ACHN (cell line): Measurements from ENCODE around the gene PSG1.
"Not testable (repeated sequence)": the region's sequence is repeated elsewhere in the genome, so short reads cannot be mapped to it uniquely, and the experiment has no call there.

Experiments used
- DNase-seq: peaks from one replicate; pipeline ENCODE4 v3.0.0-alpha.2; 2015
- in situ Hi-C: cut with HindIII; loops from 2 replicates; pipeline ENCODE4 v1.10.0; 2017; ENCODE audit warnings: low sequenced_read_pairs, low pct_ligation_motif_present, low pct_unique_long_range_greater_than_20kb

PSG1 gene

DNA sequence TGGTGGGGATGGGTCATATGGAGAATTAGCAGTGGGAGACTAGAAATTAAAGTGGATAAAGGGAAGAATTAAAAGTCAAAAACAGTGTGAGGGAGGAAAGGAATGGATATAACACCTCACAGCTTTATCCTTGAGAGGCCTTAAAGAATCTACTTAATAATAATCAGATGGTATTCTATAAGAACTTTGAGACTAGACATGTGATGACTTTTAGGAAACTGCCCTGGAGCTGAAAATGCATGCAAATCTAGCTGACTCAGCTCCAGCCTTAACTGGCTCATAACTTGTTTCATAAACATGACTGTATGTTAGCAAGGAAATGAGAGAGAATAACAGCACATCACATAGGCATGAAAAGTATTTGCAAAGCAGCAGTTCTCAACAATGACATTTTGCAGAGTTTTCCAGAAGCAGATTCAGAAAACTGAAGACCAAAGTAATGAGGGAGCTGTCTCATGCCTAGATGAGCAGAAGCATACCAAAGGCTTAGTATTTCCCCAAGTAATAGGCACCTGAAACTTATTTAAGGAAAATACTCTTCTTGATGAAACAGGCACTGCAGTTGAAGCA, 8.4 kb upstream of the PSG1 start:
- DNase-seq, in situ Hi-C loops: not testable (repeated sequence)

DNA sequence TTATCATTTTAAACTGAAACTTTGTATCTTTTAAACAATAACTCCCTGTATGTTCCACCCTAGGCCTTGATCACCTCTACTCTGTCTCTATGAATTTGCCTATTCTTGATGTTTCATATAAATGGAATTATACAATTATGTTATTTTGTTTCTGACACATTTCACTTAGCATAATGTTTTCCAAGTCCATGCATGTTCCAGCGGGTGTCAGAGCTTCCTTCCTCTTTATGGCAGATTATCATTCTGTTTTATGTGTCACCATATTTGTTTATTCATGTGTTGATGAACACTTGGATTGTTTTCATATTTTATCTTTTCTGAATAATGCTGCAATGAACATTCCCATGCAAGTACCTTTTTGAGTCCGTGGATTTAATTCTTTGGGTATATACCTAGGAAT, 3.2 kb upstream of the PSG1 start:
- DNase-seq, in situ Hi-C loops: not testable (repeated sequence)

DNA sequence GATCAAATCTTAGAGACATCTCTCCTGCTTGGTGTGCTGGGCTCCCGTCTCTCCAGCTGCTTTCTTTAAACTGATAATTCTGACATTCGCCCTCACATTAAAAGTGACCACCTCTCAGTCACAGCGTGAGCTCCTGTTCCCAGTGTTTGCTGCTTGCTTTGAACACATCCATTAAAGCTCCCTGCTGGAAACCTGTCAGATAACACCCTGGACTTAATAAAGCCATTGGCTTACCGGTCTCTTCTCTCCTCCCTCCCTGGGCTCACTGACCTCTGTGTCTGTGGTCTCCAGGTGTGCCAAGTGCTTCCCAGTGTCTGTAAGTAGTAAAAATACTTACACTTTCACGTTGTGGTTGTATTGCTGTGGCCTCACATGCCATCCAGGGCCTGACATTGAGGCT, 2.5 kb upstream of the PSG1 start:
- DNase-seq, in situ Hi-C loops: not testable (repeated sequence)

DNA sequence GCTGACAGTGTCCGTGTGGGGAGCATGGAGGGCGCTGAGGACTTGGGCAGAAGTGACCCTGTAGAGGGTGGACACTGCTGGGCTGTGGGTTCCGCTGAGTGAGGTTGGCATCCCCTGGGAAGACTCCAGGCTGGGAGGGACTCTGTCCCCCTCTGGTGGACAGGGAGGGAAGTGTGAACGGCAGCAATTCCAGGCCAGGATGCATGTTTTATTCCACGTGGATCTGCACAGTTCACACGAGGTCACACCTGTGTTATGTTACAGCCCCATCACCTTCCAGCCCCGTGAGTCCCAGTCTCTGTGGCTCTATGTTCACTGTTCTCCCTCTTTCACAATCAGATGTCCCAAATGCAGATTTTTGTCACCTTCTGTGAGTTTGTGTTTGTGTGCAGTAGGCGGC, 1.8 kb upstream of the PSG1 start:
- DNase-seq, in situ Hi-C loops: not testable (repeated sequence)

DNA sequence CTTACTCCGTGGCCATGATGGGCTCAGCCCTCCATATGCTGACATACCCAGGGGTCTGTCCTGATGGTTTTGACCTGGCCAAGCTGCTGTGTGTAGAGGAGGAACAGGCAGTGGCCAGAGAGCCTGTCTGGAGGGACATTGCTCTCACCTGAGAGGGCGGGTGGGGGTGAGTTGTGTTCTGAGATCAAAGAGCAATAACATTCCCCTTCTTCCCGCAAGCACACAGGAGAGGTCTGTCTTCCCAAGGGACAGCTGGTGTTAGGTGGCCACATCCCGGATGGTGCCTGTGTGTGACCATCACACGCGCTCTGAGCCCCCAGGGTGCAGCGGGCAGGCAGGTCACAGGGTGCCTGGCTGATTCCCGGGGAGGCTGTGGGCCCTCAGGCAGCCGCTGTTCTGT, 1.1 kb upstream of the PSG1 start:
- in situ Hi-C loops, DNase-seq: not testable (repeated sequence)

DNA sequence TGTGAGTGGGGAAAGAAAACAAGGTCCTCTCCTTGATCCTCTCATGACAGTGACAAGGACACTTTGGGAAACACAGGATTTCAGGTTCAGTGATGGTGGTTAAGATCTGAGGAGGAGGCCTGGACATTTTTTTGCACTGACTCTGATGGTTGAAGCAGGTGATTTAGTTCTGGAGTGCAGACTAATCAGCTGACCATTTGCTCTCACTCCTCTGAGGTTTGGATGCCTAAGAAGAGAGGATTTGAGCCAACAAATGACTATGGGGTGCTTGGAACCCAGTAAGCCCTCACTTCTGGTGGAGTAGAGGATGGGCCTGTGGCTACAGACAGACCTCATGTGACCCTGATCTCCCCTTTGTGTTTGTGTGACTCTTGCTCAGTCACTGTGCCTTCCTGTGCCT, 2.9 kb downstream of the PSG1 start:
- in situ Hi-C loops, result not testable (repeated sequence)
- peak; percentile 81 for DNase-seq

DNA sequence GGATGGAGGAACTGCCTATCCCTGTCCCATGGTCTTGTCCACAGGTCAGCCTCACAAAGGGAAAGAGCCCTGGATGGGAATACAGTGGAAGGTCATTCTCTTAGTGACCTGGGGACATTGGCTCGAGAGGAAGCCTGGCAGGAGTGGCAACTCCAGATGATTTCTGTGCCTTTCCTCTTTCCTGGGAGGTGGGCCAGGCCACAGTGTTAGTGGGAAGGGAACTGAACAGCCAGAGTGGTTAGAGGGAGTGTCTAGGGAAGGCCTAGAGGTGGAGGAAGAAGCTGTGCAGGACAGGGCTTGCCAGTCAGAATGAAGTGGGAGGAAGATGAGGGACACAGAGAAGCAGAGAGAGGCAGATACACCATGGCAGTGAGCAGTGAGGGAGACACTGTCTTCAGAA, 3.6 kb downstream of the PSG1 start:
- in situ Hi-C loops, result not testable (repeated sequence)
- DNase-seq, result peak; percentile 49

DNA sequence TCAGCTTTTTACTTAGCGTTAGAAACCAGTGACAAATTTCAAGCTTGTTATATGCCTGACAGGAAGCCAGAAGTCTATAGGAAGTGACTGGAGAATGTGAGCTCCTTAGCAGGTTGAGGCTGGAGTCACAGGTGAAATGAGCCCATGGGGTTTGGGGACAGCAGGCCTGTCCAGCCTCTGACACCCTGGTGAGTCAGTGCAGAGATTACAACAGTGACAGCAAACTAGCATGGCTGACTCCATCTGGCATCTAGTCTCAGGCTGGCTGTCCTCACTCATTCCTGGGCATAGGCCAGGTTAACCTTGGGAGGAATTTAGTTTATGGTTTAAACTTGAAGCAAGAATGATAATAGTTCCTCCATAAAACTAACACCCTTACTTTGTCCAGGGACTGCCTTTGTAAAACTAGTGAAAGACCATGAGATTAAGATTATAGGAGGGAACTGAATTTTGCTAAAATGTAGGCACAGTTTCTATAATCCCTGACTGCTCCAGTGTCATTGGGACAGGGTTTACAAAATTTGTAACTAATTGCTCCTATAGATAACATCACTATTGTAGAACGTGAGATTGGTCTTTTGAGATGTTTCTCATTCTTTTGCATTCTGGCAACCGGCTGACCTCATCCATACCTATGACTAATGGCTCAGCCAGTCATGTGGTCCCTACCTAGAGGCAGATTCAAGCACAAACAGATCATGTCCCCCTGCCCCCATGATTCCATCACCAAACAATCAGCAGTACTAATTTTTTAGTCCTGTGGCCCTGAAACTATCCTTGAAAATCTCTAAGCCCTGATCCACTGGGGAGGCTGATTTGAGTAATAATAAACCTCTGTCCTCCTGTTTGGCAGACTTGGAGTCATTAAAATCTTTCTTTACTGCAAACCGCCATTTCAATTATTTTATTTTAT, 4.4 kb downstream of the PSG1 start:
- peak; percentile 64 for DNase-seq
- in situ Hi-C loops, result not testable (repeated sequence)

DNA sequence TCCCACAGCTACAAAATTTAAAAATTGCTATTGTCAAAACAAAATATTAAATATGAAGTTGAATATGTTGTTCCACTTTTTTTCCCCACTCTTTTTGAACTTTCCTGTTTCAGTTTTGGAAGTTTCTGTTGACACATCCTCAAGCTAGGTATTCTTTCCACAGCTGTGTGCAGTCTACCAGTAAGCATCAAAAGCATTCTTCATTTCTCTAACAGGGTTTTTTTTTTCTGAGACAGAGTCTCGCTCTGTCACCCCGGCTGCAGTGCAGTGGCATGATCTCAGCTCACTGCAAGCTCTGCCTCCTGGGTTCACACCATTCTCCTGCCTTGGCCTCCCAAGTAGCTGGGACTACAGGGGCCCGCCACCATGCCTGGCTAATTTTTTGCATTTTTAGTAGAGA, 5.4 kb downstream of the PSG1 start:
- in situ Hi-C loops, DNase-seq: not testable (repeated sequence)

DNA sequence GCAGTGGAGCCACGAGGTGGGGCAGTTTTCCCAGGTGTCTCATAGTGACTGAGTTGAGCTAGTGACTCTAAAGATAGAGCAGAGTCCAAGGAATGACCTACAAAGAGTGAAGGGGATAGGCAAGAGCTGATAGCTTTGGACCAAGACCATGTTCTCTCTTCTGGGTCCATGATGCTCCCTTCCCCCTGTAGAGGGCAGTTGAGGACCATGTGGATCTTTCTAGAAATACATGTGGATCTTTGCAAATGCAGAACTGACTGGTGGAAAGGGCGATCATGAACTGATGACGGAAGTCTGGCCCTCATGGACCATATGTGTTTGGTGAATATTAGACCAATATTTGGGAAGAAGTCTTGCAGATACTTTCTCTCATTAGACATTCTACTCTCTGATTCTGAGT, 6.9 kb downstream of the PSG1 start:
- no peak for DNase-seq
- in situ Hi-C loops, result no loop called here

DNA sequence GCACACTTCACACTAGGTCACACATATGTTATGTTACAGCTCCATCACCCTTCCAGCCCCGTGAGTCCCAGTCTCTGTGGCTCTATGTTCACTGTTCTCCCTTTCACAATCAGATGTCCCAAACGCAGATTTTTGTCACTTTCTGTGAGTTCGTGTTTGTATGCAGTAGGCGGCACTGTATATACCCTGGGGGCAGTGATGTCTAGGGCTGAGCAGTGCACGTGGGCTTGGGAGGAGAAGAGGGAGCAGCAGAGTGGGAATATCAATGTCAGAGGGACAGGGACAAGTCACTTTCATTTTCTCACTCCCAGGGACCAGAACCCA, 22.0 kb downstream of the PSG1 start:
- in situ Hi-C loops, result no loop called here
- DNase-seq, result no peak

DNA sequence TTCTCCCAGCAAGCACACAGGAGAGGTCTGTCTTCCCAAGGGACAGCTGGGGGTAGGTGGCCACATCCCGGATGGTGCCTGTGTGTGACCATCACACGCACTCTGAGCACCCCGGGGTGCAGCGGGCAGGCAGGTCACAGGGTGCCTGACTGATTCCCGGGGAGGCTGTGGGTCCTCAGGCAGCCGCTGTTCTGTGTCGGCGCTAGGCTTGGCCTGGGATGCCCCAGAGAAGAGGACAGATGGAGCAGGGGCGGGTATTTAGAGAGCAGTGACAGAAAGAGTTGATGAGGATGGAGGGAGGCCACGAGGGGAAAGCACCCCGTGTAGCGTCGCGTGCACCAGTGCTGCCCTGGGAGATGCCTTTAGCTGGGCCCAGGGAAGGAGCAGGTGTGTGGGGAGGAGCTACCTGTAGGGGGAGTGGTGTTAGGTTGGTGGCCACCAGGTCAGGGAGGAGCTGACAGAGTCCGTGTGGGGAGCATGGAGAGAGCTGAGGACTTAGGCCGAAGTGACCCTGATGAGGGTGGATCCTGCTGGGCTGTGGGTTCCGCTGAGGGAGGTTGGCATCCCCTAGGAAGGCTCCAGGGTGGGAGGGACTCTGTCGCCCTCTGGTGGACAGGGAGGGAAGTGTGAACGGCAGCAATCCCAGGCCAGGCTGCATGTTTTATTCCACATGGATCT, 22.5 kb downstream of the PSG1 start:
- in situ Hi-C loops, DNase-seq: not testable (repeated sequence)

DNA sequence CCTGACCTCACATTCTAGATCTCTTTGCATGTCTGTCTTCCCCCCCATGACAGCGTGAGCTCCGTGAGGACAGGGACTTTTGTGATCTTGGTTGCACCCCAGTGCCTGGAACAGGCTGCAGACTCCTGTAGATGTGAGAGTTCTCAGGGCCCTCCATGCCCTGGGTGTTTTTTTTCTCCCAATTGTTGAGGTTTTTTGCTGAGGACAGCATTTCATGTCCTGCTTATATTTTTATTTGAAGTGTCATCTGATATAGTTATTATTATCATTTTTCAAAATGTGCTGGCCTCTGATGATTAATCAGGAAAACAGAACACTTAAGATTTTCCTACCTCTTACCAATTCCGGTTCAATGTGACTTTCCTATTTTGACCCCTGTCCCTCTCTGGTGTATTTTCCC, 24.8 kb downstream of the PSG1 start:
- in situ Hi-C loops, DNase-seq: not testable (repeated sequence)

DNA sequence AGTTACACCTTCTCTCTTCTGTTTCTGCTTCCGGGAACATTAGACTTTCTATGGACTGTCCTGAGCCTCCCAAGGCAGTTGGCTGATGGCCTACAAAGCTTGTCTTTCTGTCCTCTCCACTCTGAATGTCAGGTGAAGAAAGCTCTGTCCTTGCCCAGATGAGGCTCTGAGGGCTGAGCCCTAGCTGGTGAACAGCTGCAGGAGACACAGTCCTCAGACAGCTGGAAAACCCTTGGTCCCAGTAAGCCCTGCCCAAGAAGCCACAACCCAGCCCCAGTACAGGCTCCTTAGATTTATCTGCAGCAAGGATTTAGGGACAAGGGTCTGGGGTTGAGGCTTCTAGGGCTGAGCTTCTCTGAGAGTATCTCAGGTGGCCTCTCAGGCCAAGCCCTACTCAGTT, 26.3 kb downstream of the PSG1 start:
- DNase-seq, in situ Hi-C loops: not testable (repeated sequence)

DNA sequence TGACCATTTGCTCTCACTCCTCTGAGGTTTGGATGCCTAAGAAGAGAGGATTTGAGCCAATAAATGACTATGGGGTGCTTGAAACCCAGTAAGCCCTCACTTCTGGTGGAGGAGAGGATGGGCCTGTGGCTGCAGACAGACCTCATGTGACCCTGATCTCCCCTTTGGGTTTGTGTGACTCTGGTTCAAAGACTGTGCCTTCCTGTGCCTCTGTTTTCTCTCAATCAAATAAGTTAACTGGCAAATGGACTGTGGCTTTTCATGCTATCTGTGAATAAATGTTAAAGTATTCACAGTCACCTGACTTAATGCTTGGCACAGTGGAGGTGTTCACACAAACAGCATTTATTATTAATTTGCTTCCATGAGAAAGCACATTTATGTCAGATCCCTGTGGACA, 26.7 kb downstream of the PSG1 start:
- in situ Hi-C loops, result not testable (repeated sequence)
- peak; percentile 75 for DNase-seq

DNA sequence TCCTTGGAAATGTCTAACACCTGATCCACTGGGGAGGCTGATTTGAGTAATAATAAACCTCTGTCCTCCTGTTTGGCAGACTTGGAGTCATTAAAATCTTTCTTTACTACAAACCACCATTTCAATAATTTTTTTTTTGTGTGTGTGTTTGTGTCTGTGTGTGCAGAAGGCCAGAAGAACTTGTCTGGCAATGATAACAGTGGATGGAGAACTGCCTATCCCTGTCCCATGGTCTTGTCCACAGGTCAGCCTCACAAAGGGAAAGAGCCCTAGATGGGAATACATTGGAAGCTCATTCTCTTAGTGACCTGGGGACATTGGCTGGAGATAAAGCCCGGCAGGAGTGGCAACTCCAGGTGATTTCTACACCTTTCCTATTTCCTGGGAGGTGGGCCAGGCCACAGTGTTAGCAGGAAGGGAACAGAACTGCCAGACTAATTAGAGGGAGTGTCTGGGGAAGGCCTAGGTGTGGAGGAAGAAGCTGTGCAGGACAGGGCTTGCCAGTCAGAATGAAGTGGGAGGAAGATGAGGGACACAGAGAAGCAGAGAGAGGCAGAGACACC, 27.7 kb downstream of the PSG1 start:
- in situ Hi-C loops, result not testable (repeated sequence)
- peak; percentile 18 for DNase-seq

DNA sequence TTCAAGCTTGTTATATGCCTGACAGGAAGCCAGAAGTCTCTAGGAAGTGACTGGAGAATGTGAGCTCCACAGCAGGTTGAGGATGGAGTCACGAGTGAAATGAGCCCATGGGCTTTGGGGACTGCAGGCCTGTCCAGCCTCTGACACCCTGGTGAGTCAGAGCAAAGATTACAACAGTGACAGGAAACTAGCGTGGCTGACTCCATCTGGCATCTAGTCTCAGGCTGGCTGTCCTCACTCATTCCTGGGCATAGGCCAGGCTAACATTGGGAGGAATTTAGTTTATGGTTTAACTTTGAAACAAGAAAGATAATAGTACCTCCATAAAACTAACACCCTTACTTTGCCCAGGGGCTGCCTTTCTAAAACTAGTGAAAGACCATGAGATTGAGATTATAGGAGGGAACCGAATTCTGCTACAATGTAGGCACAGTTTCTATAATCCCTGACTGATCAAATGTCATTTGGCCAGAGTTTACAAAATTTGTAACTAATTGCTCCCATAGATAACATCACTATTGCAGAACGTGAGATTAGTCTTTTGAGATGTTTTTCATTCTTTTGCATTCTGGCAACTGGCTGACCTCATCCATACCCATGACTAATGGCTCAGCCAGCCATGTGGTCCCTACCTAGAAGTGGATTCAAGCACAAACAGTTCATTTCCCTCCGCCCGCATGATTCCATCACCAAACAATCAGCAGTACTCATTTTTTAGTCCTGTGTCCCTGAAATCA, 28.4 kb downstream of the PSG1 start:
- in situ Hi-C loops, result no loop called here
- DNase-seq, result peak; percentile 94

DNA sequence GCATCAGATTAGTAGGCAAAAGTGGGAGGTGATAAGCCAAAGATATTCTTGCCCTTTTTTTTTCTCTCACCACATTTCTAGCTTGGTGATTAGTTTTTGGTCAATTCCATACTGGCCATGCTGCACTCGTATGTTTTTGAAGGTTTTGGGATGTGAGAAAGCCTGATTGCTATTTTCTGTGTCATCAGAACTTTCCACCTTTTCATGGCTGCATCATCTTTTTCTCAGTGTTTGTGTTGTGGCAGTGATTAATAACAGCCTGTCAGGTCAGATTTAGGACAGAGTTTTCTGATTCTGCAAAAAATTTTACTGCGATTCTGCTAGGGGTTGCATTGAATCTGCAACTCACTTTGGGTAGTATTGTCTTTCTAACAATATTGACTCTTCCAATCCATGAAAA, 32.9 kb downstream of the PSG1 start:
- DNase-seq, result no peak
- in situ Hi-C loops, result no loop called here

DNA sequence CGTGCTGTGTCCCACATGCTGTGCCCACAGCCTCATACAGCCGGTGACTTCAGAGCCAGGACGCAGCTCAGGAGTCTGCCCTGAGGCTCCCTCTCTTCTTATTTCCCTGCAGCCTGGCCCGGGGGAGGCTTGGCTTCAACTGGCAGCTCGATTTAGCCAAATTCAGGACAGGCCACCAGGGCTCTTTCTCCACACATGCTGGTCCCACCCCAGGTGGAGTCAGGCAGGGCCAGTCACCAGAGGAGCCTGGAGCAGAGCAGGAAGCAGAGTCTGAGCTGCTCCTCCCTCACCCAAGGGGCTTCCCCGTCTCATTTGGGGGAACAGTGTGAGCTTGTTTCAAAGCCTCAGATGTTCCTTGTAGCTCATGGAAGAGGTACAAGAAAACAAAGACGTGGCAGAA, 35.9 kb downstream of the PSG1 start:
- DNase-seq, in situ Hi-C loops: not testable (repeated sequence)
